HFF-Myc (cell line): Measurements from ENCODE around the gene NOS1AP.

ENCODE experiments used
- DNase-seq: peaks from one replicate; pipeline ENCODE4 v3.0.0-alpha.2; 2011; ENCODE audit warnings: low read depth; ENCODE audit errors: extremely low read depth
- H3K4me3 ChIP-seq: replicated peaks from 2 replicates; pipeline ENCODE4 v1.5.1; 2011; ENCODE audit warnings: low read depth, mild to moderate bottlenecking, control low read depth, low read length
- CTCF ChIP-seq: IDR thresholded peaks from 2 replicates; pipeline ENCODE4 v1.5.1; 2012; ENCODE audit warnings: mild to moderate bottlenecking, low read depth, low read length, control low read depth; ENCODE audit errors: missing control alignments

NOS1AP gene

GRCh38 chr1:162369571-162369970 lies 300.1 kb downstream of the NOS1AP start:
- no peak for TF ChIP-seq CTCF
- DNase-seq: no peak
- no peak overlapping the region for H3K4me3 ChIP-seq

GRCh38 chr1:162370161-162370560 lies 300.7 kb downstream of the NOS1AP start:
- TF ChIP-seq CTCF: no peak
- DNase-seq: no peak
- H3K4me3 ChIP-seq: no peak overlapping the region

GRCh38 chr1:162370721-162371120 lies 301.2 kb downstream of the NOS1AP start:
- DNase-seq: no peak
- TF ChIP-seq CTCF: no peak
- H3K4me3 ChIP-seq: no peak overlapping the region

- no peak overlapping the region for H3K4me3 ChIP-seq
- no peak for DNase-seq
- no peak for TF ChIP-seq CTCF
These were observed 302.1 kb downstream of the NOS1AP start for GRCh38 chr1:162371611-162372010.

GRCh38 chr1:162372159-162373071 lies 302.9 kb downstream of the NOS1AP start:
- DNase-seq: no peak
- H3K4me3 ChIP-seq: no peak overlapping the region
- no peak for TF ChIP-seq CTCF

- no peak for TF ChIP-seq CTCF
- H3K4me3 ChIP-seq: no peak overlapping the region
- no peak for DNase-seq
These were observed 303.6 kb downstream of the NOS1AP start for GRCh38 chr1:162373072-162373427.
